D721Med (cell line): ENCODE results near the gene MAG.

Experiments
- DNase-seq: peaks from one replicate; pipeline ENCODE4 v3.0.0; 2011; ENCODE audit warnings: low spot score; ENCODE audit not compliant: insufficient read length
- FAIRE-seq: peaks from 2 replicates; lab custom pipeline; 2011; peaks lifted over from hg19 to GRCh38; lab: Jason Lieb, UNC
- CTCF ChIP-seq: IDR thresholded peaks from 2 replicates; pipeline ENCODE4 v1.5.1; 2012; ENCODE audit warnings: mild to moderate bottlenecking, control low read depth; ENCODE audit not compliant: insufficient read depth; ENCODE audit errors: missing control alignments

The MAG gene

GRCh38 chr19:35303357-35303915 lies 11.5 kb downstream of the MAG start:
- no peak for DNase-seq
- no peak for TF ChIP-seq CTCF
- FAIRE-seq: no peak

GRCh38 chr19:35304036-35304435 lies 12.1 kb downstream of the MAG start:
- no peak for FAIRE-seq
- TF ChIP-seq CTCF: no peak
- no peak for DNase-seq

- DNase-seq (no peak), FAIRE-seq (no peak)
- no peak for TF ChIP-seq CTCF
Measured at GRCh38 chr19:35305181-35305580, 13.2 kb downstream of the MAG start.

GRCh38 chr19:35306473-35307246 lies 14.7 kb downstream of the MAG start:
- TF ChIP-seq CTCF: peak; percentile 16
- FAIRE-seq (no peak), DNase-seq (no peak)

GRCh38 chr19:35307931-35308330 lies 16.0 kb downstream of the MAG start:
- FAIRE-seq (no peak), DNase-seq (no peak)
- no peak for TF ChIP-seq CTCF

GRCh38 chr19:35308910-35309309 lies 16.9 kb downstream of the MAG start:
- TF ChIP-seq CTCF: no peak
- no peak for DNase-seq
- no peak for FAIRE-seq
